Liver (tissue), 3 donors: ENCODE results near the gene SYNDIG1.

Experiments
- ATF3 ChIP-seq: IDR thresholded peaks from 2 replicates; pipeline ENCODE4 v1.6.1; 2016; ENCODE audit warnings: antibody characterized with exemption
- CTCF ChIP-seq: fragments of 150-350 bp; IDR thresholded peaks from 2 replicates; pipeline ENCODE4 v1.5.1; 2017; ENCODE audit warnings: improper control_type of control experiment, low read depth, low read length; ENCODE audit not compliant: missing input control
- HNF4A ChIP-seq, 2 donors: conservative IDR thresholded peaks; 2 replicates each; pipeline ENCODE4 v1.6.1; 2016; ENCODE audit warnings: antibody characterized with exemption in 2 of 2, mild to moderate bottlenecking in 2 of 2
- JUND ChIP-seq, 2 donors: IDR thresholded peaks; 2 replicates each; pipeline ENCODE4 v1.6.1; 2016; ENCODE audit warnings: antibody characterized with exemption in 2 of 2
- RAD21 ChIP-seq, 2 donors: IDR thresholded peaks; 2 replicates each; pipeline ENCODE4 v1.6.1; 2016; ENCODE audit warnings: antibody characterized with exemption in 2 of 2, mild to moderate bottlenecking in 2 of 2
- RXRA ChIP-seq, 2 donors: IDR thresholded peaks; 2 replicates each; pipeline ENCODE4 v1.6.1; 2017 to 2018; ENCODE audit warnings: antibody characterized with exemption in 2 of 2, mild to moderate bottlenecking in 1 of 2
- SP1 ChIP-seq: IDR thresholded peaks from 2 replicates; pipeline ENCODE4 v1.6.1; 2018; ENCODE audit warnings: antibody characterized with exemption, mild to moderate bottlenecking
- TAF1 ChIP-seq: conservative IDR thresholded peaks from 2 replicates; pipeline ENCODE4 v1.6.1; 2016; ENCODE audit warnings: antibody characterized with exemption, mild to moderate bottlenecking
- TF ChIP-seq, protein P1 (sequence below): IDR thresholded peaks from 2 replicates; pipeline ENCODE4 v1.6.1; 2016; ENCODE audit warnings: antibody characterized with exemption
- TF ChIP-seq, protein P2 (sequence below): IDR thresholded peaks from 2 replicates; pipeline ENCODE4 v1.6.1; 2016; ENCODE audit warnings: antibody characterized with exemption, mild to moderate bottlenecking
- donor health status: healthy.
- donor health status: healthy.

GRCh38 chr20:24584538-24585356 lies 115.3 kb downstream of the SYNDIG1 start:
- no peak for TF ChIP-seq JUND (IDR thresholded peaks at IDR 0.05)
- no peak for TF ChIP-seq CTCF
- no peak for TF ChIP-seq TAF1
- TF ChIP-seq, protein P1, sequence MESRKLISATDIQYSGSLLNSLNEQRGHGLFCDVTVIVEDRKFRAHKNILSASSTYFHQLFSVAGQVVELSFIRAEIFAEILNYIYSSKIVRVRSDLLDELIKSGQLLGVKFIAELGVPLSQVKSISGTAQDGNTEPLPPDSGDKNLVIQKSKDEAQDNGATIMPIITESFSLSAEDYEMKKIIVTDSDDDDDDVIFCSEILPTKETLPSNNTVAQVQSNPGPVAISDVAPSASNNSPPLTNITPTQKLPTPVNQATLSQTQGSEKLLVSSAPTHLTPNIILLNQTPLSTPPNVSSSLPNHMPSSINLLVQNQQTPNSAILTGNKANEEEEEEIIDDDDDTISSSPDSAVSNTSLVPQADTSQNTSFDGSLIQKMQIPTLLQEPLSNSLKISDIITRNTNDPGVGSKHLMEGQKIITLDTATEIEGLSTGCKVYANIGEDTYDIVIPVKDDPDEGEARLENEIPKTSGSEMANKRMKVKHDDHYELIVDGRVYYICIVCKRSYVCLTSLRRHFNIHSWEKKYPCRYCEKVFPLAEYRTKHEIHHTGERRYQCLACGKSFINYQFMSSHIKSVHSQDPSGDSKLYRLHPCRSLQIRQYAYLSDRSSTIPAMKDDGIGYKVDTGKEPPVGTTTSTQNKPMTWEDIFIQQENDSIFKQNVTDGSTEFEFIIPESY, result no peak
- no peak for TF ChIP-seq RXRA (IDR thresholded peaks at IDR 0.05)
- TF ChIP-seq, protein P2, sequence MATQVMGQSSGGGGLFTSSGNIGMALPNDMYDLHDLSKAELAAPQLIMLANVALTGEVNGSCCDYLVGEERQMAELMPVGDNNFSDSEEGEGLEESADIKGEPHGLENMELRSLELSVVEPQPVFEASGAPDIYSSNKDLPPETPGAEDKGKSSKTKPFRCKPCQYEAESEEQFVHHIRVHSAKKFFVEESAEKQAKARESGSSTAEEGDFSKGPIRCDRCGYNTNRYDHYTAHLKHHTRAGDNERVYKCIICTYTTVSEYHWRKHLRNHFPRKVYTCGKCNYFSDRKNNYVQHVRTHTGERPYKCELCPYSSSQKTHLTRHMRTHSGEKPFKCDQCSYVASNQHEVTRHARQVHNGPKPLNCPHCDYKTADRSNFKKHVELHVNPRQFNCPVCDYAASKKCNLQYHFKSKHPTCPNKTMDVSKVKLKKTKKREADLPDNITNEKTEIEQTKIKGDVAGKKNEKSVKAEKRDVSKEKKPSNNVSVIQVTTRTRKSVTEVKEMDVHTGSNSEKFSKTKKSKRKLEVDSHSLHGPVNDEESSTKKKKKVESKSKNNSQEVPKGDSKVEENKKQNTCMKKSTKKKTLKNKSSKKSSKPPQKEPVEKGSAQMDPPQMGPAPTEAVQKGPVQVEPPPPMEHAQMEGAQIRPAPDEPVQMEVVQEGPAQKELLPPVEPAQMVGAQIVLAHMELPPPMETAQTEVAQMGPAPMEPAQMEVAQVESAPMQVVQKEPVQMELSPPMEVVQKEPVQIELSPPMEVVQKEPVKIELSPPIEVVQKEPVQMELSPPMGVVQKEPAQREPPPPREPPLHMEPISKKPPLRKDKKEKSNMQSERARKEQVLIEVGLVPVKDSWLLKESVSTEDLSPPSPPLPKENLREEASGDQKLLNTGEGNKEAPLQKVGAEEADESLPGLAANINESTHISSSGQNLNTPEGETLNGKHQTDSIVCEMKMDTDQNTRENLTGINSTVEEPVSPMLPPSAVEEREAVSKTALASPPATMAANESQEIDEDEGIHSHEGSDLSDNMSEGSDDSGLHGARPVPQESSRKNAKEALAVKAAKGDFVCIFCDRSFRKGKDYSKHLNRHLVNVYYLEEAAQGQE, result no peak
- TF ChIP-seq ATF3, result no peak
- no peak for TF ChIP-seq RAD21 (IDR thresholded peaks at IDR 0.05)
- no peak for TF ChIP-seq HNF4A (conservative IDR thresholded peaks at IDR 0.05)
- no peak for TF ChIP-seq SP1
